Activated T-cell treated with anti-CD3 and anti-CD28 coated beads for 1 hour (primary cell): ENCODE data around the gene CRB2.

Source experiments
- DNase-seq: peaks from one replicate; pipeline ENCODE4 v3.0.0-alpha.2; 2020; ENCODE audit warnings: low read depth

CRB2 gene

DNA sequence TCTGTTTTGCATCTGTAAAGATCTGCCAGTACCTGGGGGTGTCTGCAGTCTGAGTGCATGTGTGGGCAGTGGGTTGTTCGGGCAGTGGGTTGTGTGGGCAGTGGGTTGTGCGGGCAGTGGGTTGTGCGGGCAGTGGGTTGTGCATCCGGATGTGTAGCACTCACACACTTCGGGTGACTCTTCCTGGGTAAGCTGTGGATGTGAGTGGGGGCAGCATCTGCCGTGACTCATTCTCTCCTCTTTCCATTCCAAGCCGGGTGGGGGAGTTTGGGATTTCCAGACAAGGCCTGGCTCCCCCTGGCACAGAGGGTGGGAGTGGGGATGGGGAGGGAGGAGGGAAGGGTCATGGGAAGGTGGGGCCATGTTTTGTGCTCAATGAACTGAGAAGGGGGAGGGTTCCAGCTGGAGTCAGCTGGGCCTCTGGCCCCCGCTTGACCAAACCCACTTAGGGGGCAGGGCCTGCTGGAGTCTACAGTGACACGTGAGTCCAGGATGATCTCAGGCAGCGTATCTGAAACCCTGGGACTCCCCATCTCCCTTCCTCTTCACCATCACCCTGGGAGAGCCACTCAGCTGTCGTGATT, 8.3 kb downstream of the CRB2 start:
- DNase-seq, result no peak

DNA sequence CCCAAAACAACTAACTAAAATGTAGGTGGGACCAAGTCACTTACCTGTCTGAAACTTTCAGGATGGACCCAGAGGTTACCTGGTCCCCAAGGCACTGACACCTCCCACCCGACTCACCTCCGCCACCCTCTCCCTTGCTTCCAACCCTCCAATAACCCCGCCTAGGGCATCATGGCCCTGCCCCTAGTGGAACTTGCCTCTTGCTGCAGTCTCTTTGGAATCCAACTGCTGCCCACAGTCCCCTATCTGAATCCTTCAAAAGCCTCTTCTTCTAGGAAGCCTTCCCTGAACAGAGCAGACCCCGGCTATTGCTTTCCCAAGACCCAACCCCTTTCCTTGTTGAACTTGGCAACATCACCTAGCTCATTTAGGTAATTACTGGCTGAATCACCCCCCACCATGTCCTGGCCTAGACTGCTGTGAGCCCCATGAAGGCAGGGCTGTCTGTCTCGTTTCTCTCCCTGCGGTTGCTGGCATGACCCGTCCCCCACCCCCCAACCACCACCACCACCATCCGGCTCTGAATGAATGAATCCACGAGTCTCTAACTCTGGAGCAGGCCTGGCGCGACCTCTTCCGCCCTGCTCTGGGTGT, 9.4 kb downstream of the CRB2 start:
- no peak for DNase-seq

DNA sequence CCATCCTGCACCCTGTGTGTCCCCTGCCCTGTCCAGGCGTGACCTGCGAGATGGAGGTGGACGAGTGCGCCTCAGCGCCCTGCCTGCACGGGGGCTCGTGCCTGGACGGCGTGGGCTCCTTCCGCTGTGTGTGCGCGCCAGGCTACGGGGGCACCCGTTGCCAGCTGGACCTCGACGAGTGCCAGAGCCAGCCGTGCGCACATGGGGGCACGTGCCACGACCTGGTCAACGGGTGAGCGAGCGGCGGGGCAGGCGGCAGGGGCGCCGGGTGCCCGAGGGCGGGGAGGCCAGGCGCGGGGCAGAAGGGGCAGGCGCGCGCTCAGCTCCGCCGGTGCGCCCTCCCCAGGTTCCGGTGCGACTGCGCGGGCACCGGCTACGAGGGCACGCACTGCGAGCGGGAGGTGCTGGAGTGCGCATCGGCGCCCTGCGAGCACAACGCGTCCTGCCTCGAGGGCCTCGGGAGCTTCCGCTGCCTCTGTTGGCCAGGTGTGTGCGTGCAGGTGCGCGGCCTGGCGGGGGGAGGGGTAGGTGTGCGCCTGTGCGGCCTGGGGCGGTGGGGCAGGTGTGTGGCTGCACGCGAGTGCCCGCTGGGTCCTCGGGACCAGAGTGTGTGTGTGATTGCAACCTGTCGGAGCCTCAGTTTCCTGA, 10.0 kb downstream of the CRB2 start:
- no peak for DNase-seq

DNA sequence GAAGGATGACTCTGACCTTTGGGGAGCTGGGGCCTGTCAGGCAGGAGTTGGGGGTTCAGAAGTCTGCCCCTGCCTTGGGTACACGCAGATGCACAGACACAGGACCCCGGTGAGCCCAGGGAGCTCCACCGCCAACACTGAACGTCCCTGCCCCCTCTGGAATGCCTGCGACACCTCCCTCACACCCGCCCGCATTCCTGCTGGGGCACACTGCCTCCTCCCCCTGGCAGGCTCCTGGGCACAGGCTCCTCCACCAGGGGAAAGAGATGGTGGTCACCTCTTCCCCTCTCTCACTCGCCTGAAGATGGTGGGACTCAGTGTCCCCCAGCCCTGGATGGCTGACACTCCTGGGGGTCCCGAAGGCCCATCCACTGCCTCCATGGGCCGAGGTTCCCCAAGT, 12.0 kb downstream of the CRB2 start:
- DNase-seq, result no peak

DNA sequence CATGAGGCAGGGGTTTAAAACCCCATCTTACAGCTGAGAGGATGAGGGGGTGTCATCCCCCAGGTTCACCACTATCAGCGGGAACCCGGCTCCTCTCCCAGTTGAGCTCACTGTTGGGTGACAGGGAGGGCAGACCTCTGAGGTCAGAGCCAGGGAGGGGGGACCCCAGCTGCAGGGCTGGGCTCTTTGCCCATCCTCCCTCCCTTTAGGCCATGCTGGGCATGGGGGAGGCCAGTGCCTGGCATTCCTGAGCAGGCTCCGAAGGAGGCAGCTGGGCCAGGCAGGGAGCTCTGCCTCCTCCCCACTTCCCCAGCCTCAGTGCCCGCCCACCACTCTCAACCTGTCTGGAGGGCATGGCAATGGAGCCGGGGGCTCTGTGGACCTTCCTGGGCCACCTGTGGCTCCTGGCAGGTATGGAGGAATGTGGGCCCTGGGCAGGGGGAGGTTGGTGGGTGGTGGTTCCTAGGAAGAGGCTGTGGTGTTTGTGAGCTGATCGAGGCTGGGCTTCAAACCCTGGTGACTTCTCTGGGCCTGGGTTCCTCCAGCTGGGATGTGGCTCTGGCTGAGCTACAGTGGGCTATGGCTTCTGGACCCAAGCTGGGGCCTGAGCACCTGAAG, 12.6 kb downstream of the CRB2 start:
- DNase-seq, result no peak

DNA sequence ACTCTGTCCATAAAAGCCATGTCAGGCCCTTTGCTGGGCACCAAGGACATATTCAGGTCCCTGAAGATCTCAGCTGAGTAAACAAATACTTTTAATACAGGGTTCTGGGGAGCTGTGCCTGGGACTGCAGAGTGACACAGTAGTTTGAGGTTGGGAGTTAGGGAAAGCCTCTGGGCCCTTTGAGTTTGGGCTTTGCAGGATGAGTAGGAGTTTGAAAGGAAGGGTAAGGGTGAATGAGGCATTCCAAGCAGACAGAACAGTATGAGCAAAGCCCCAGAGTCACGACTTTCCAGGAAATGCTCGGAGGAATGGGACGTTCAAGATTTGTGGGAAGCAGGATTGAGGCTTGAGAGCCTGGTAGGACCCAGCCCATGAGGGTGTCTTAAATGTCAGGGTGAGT, 13.3 kb downstream of the CRB2 start:
- no peak for DNase-seq

DNA sequence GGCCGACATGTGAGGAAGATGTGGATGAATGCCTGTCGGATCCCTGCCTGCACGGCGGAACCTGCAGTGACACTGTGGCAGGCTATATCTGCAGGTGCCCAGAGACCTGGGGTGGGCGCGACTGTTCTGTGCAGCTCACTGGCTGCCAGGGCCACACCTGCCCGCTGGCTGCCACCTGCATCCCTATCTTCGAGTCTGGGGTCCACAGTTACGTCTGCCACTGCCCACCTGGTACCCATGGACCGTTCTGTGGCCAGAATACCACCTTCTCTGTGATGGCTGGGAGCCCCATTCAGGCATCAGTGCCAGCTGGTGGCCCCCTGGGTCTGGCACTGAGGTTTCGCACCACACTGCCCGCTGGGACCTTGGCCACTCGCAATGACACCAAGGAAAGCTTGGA, 14.1 kb downstream of the CRB2 start:
- no peak for DNase-seq

DNA sequence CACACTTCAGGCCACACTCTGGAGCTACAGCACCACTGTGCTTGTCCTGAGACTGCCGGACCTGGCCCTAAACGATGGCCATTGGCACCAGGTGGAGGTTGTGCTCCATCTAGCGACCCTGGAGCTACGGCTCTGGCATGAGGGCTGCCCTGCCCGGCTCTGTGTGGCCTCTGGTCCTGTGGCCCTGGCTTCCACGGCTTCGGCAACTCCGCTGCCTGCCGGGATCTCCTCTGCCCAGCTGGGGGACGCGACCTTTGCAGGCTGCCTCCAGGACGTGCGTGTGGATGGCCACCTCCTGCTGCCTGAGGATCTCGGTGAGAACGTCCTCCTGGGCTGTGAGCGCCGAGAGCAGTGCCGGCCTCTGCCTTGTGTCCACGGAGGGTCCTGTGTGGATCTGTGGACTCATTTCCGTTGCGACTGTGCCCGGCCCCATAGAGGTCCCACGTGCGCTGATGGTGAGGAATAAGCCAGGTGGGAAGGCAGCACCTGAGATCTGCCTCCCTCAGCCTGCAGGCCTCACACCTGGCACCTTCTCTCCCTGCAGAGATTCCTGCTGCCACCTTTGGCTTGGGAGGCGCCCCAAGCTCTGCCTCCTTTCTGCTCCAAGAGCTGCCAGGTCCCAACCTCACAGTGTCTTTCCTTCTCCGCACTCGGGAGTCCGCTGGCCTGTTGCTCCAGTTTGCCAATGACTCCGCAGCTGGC, 14.7 kb downstream of the CRB2 start:
- no peak for DNase-seq

DNA sequence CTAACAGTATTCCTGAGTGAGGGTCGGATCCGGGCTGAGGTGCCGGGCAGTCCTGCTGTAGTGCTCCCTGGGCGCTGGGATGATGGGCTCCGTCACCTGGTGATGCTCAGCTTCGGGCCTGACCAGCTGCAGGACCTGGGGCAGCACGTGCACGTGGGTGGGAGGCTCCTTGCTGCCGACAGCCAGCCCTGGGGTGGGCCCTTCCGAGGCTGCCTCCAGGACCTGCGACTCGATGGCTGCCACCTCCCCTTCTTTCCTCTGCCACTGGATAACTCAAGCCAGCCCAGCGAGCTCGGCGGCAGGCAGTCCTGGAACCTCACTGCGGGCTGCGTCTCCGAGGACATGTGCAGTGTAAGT, 15.2 kb downstream of the CRB2 start:
- DNase-seq, result no peak

DNA sequence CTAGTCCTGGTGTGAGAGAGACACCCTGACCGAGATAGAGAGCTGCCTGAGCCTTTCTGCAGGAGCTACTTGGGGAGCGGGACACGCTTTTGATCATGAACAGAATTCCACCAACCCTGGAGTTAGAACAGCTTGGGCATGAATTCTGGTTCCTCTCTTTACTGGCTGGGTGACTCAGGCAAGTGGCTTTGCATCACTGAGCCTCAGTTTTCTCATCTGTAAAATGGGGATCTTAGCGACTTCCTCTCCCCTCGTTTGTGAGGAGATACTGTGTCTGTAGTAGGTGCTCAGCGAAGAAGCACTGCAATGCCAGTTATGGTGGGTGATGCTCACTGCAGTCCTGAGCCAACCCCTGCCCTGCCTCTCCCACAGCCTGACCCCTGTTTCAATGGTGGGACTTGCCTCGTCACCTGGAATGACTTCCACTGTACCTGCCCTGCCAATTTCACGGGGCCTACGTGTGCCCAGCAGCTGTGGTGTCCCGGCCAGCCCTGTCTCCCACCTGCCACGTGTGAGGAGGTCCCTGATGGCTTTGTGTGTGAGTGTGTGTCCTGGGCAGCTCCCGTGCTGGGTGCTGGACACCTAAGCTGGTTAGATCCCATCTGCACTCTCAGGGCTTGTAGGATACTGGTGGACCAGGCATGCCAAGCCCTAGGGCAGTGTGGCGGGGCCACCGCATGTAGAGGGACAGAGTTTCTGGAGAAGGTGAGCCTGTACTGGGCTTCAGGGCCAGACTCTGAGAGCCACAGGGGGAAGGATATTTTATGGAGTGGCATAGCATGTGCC, 16.0 kb downstream of the CRB2 start:
- DNase-seq, result no peak

DNA sequence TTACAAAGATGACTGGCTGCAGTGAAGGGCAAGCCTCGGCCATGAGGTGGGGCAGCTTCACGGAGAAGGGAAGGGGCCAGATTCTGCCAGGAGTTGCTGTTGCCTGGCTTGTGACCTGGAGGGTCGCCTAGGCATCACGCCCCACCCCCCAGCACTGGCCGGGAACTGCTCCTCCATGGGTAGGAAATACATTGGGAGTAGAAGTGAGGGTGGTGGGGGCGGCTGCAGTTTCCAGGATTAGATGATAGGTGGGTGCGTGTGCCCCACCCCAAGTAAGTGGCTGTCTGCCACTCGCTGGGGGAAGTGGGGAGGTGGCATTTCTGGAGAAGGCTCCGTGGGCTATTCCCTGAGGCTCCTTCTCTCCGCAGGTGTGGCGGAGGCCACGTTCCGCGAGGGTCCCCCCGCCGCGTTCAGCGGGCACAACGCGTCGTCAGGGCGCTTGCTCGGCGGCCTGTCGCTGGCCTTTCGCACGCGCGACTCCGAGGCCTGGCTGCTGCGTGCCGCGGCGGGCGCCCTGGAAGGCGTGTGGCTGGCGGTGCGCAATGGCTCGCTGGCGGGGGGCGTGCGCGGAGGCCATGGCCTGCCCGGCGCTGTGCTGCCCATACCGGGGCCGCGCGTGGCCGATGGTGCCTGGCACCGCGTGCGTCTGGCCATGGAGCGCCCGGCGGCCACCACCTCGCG, 16.9 kb downstream of the CRB2 start:
- DNase-seq, result no peak

DNA sequence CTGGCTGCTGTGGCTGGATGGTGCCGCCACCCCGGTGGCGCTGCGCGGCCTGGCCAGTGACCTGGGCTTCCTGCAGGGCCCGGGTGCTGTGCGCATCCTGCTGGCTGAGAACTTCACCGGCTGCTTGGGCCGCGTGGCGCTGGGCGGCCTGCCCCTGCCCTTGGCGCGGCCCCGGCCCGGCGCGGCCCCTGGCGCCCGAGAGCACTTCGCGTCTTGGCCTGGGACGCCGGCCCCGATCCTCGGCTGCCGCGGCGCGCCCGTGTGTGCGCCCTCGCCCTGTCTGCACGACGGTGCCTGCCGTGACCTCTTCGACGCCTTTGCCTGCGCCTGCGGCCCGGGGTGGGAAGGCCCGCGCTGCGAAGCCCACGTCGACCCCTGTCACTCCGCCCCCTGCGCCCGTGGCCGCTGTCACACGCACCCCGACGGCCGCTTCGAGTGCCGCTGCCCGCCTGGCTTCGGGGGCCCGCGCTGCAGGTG, 17.5 kb downstream of the CRB2 start:
- no peak for DNase-seq

DNA sequence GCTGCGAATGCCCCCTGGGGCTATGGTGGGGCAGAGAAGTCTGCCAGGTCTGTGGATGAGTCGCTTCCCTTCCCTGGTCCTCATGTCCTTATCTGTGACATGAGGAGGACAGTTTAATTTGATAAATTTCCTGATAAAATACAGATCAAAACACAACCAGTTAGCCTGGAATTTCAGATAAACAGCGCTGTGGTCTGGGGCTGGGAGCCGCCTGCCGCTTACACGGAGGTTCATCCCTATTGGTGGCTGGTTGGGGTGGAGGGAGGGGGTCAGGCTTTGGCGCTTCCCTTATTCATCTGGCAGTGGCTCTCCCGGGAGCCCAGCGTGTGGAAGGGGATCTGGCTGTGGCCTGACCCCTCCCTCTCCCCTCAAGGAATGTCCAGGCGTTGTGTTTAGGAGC, 17.9 kb downstream of the CRB2 start:
- DNase-seq, result no peak

DNA sequence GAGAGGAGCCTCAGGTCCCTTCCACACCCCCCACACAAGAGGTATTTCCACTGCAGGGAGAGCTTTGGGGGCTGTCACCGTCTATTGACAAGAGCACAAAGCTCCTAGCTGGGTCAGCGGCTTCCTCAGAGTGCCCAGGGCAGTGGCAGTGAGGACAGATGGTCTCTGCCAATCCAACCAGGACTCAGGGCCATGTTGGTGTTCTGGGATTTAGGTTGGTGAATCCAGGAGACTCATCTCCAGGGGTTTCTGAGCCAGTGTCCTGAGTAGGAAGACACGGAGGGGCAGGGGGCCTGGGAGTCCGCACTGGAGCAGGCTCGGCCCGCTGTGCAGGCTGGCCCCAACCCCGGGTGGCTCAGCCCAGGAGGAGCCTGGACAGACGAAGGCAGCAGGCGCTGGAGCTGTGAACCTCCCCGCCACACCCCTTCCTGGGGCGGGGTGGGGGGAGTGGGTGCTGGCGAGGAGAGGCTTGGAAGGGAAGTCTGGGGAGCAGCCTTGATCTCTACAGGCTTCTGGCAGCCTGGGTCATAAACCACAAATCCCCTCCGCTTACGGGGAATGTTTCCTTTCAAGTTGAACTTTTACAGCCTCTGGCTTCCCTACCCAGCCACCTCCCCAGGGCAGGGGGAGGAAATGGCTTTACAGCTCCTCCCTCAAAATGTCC, 19.6 kb downstream of the CRB2 start:
- DNase-seq, result no peak

DNA sequence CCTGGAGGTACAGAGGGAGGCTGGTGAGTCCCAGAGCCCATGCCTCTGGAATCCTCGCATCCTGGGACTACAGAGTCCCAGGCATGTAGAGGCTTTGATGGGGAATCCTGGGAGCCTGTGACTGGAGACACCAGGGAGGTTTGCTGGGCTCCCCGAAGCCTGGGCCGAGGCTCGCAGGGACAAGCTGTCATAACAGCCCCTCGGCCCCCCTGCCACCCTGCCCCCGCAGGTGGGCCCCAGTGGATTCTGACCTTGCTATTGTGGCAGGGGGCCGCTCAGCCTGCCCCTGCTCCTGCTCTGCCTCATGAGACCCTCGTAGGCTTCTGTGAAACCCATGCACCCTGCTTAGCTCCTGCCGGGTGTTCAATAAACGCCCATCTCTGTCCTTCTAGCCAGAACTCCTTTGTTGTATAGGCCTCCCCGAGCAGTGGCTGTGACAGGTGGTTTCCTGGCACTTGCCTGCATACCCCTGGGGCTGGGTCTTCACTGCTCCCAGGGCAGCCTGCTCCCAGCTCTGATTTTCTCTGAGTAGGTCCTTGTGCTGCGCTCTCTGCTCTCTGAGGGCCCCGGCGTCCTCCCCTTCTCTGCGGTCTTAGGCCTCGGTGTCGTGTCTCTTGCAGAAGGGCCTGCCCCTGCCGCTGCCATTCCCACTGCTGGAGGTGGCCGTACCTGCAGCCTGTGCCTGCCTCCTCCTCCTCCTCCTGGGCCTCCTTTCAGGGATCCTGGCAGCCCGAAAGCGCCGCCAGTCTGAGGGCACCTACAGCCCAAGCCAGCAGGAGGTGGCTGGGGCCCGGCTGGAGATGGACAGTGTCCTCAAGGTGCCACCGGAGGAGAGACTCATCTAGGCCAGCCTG, 20.4 kb downstream of the CRB2 start:
- no peak for DNase-seq

DNA sequence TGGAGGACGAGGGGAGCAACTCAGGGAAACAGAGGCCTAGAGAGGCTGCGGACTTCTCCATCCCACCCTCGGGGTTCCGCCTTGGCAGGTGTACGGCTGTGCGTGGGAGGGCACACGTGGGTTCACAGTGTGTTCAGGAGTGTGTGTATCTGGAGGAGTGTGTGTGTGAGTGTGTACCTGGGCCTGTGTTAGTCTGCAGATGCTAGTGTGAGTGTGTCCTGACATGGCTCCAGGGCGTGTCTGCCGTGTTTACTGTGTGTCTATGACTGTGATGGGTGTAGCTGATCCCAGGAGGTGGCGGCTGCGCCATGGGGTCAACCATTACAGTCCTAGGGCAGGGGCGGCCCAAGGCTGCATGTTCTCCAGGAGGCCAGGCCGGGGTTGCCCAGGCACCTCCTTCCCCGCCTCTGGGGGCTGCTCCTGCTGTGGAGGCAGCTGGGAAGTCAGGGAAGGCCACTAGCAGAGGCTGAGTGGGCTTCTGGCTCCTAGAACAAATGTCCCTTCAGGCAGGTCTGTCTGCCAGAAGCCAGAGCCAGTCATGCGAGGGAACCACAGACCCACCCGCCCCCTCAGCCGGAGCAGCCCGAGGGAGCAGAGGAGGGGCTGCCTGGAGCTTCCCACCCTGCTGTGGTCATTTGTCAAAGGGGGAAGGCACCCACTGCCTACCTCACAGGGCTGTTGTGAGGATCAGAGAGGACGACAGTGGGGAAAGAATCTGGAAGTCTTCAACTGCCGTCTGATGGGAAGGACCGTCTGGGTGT, 21.4 kb downstream of the CRB2 start:
- no peak for DNase-seq

DNA sequence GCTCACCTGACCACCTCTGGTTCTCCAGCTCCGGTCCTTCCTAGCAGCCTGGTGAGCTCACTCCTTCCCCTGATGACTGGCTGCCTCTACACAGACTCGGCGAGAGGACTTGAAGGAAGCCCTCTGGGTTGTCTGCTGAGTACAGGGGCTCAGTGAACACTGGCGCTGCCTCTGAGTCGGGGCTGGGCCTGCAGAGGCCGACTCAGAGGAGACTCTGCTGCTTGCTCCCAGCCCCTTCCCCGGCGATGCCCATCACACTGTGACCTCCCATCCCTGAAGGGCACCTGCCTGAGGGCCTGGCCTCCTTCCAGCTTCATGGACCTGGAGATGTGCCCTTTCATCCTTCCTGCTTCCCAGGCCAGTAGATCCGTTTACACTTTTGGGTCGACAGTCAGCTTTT, 22.0 kb downstream of the CRB2 start:
- no peak for DNase-seq

DNA sequence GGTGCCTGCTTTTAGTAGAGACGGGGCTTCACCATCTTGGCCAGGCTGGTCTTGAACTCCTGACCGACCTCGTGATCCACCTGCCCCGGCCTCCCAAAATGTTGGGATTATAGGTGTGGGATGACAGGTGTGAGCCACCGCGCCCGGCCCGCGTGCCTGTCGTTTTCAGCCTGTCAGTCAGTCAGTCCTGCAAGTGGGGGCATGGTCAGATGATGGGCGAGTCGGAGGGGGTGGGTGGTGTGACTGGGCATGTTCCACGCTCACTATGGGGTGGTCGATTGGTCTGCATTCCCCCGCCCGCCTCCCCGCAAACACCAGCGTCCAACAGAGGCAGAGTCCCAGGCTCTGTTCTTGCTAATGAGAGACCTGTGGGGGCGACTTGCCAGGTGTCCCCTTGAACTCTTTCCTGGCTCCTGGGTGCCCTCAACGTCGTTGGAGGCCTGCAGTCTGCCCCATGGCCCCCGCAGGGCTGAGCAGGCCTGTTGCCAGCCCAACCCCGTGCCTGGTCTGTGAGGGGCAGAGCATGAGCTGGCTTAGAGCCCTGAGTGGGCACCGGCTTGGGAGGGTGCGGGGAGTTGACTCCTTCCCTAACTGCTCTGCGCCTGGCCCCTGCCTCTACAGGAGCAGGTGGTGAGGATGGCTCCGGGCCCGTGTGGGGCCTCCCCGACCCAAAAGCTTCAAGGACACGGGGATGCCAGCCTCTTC, 23.1 kb downstream of the CRB2 start:
- DNase-seq, result no peak
